Fibroblast of lung (primary cell): ENCODE data around the gene COBL. TPM values are rescaled to one million over a fixed set of nuclear protein-coding genes. Genes with fewer than 3 reads are reported as not detected.

Experiments
- DNase-seq, 2 donors: peaks; one replicate each; pipeline versions ENCODE4 v3.0.0 to v3.0.0-alpha.2; 2010; ENCODE audit warnings: low read depth in 2 of 2
- H2AFZ ChIP-seq: 2 replicates; pipeline ENCODE4 v1.5.1; 2012; ENCODE audit warnings: low read length, control low read depth, inconsistent platforms
- H3K27ac ChIP-seq: 2 replicates; pipeline ENCODE4 v1.5.1; 2011; ENCODE audit warnings: low read length, control low read depth; ENCODE audit not compliant: insufficient read depth
- H3K27me3 ChIP-seq: 2 replicates; pipeline ENCODE4 v1.5.1; 2011; ENCODE audit warnings: mild to moderate bottlenecking, low read length; ENCODE audit not compliant: control insufficient read depth, insufficient read depth
- H3K36me3 ChIP-seq: 2 replicates; pipeline ENCODE4 v1.5.1; 2011; ENCODE audit warnings: low read length; ENCODE audit not compliant: control insufficient read depth, insufficient read depth
- H3K4me1 ChIP-seq: 2 replicates; pipeline ENCODE4 v1.5.1; 2011; ENCODE audit warnings: low read length; ENCODE audit not compliant: control insufficient read depth, insufficient read depth; ENCODE audit errors: extremely low read depth
- H3K4me2 ChIP-seq: 2 replicates; pipeline ENCODE4 v1.5.1; 2011; ENCODE audit warnings: low read length, control low read depth; ENCODE audit not compliant: insufficient read depth; ENCODE audit errors: extremely low read depth
- H3K4me3 ChIP-seq, 4 experiments: fragments of 200-600 bp in 1 of 4; sonication (generic) in 1 of 4; replicated peaks in 1 of 4; 2 replicates each; pipeline ENCODE4 v1.5.1; 2011 to 2016; ENCODE audit warnings: low read length in 4 of 4, low read depth in 3 of 4, mild to moderate bottlenecking in 3 of 4, control low read depth in 2 of 4, inconsistent platforms in 1 of 4, mixed read lengths in 1 of 4; ENCODE audit not compliant: insufficient read depth in 1 of 4; ENCODE audit errors: control extremely low read depth in 1 of 4
- H3K79me2 ChIP-seq: 2 replicates; pipeline ENCODE4 v1.5.1; 2012; ENCODE audit warnings: mild to moderate bottlenecking, low read length, inconsistent platforms; ENCODE audit not compliant: control insufficient read depth, insufficient read depth
- H3K9ac ChIP-seq: 2 replicates; pipeline ENCODE4 v1.5.1; 2011; ENCODE audit warnings: mild to moderate bottlenecking, low read length, control low read depth; ENCODE audit not compliant: insufficient read depth
- H3K9me3 ChIP-seq: 2 replicates; pipeline ENCODE4 v1.5.1; 2012; ENCODE audit warnings: low read depth, low read length; ENCODE audit not compliant: control insufficient read depth, insufficient read depth
- H4K20me1 ChIP-seq: 2 replicates; pipeline ENCODE4 v1.5.1; 2011; ENCODE audit warnings: low read length; ENCODE audit not compliant: control insufficient read depth, insufficient read depth; ENCODE audit errors: extremely low read depth
- EZH2 ChIP-seq: IDR thresholded peaks from 2 replicates; pipeline ENCODE4 v1.5.1; 2012; ENCODE audit warnings: low read length, control low read depth, mild to moderate bottlenecking; ENCODE audit errors: missing control alignments
- polyA plus RNA-seq, 2 donors: library from polyadenylated mRNA; depleted of rRNA in 1 of 2; stranded (reverse) in 1 of 2; unstranded in 1 of 2; fragments of >200 nt; gene quantifications; 2 replicates each; pipeline ENCODE4 v1.2.1, GENCODE V29; 2011 to 2012; ENCODE audit warnings: missing spikeins in 1 of 2
- total RNA-seq: library from RNA; depleted of rRNA; stranded (reverse); fragments of >200 nt; gene quantifications from 2 replicates; pipeline ENCODE4 v1.2.1, GENCODE V29; 2014
- TF ChIP-seq, protein P1 (sequence below), 2 donors: IDR thresholded peaks in 1 of 2; conservative IDR thresholded peaks in 1 of 2; 1 replicate in 1 of 2; 2 replicates in 1 of 2; pipeline ENCODE4 v1.5.1; 2011 to 2012; ENCODE audit warnings: low read length in 2 of 2, control low read depth in 1 of 2, inconsistent platforms in 1 of 2, low read depth in 1 of 2, mild to moderate bottlenecking in 1 of 2

COBL gene
- total and polyA plus RNA-seq, 2 donors (not counting 1 experiment from before 2014, with no cell fraction given): 0.10 to 0.33 TPM

DNA sequence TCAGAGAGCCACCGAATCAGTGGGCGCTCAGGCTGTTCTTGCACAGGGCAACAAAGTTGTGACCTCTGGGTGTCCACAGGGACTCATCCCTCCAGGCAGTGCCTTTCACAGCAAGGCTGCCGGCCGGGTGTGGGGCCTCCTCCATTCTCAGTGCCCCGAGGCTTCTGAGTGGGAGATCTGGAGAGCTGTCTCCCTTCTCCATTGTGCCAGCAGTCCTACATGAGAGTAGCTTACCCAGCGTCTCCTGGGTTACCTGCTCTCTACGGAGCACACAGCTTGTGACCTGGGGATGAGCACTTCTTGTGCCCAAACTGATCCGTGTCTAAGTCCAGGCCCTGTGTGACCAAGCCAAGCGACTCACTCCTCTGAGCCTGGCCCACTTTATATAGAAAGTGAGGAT lies 293.1 kb downstream of the COBL start:
- Histone ChIP-seq H3K36me3 (no peaks in the 10 kb centered on the region), H3K9ac (no peak overlapping the region), H3K4me2 (no peak overlapping the region), H3K27ac (no peak overlapping the region), H3K4me3 (no peak overlapping the region), H2AFZ (no peak overlapping the region), H3K9me3 (no peaks in the 10 kb centered on the region), H3K4me1 (peaks cover under 1% of the 10 kb centered on the region), H3K79me2 (no peaks in the 10 kb centered on the region), H4K20me1 (no peaks in the 10 kb centered on the region), H3K27me3 (no peaks in the 10 kb centered on the region)
- TF ChIP-seq EZH2: no peak
- TF ChIP-seq, protein P1, sequence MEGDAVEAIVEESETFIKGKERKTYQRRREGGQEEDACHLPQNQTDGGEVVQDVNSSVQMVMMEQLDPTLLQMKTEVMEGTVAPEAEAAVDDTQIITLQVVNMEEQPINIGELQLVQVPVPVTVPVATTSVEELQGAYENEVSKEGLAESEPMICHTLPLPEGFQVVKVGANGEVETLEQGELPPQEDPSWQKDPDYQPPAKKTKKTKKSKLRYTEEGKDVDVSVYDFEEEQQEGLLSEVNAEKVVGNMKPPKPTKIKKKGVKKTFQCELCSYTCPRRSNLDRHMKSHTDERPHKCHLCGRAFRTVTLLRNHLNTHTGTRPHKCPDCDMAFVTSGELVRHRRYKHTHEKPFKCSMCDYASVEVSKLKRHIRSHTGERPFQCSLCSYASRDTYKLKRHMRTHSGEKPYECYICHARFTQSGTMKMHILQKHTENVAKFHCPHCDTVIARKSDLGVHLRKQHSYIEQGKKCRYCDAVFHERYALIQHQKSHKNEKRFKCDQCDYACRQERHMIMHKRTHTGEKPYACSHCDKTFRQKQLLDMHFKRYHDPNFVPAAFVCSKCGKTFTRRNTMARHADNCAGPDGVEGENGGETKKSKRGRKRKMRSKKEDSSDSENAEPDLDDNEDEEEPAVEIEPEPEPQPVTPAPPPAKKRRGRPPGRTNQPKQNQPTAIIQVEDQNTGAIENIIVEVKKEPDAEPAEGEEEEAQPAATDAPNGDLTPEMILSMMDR (conservative IDR thresholded peaks at IDR 0.05 in 1 of 2, IDR thresholded peaks at IDR 0.05 in 1 of 2; ENCODE audit: low read depth in 1 of 2, low read length in 2 of 2): no peak
- no peak for DNase-seq

DNA sequence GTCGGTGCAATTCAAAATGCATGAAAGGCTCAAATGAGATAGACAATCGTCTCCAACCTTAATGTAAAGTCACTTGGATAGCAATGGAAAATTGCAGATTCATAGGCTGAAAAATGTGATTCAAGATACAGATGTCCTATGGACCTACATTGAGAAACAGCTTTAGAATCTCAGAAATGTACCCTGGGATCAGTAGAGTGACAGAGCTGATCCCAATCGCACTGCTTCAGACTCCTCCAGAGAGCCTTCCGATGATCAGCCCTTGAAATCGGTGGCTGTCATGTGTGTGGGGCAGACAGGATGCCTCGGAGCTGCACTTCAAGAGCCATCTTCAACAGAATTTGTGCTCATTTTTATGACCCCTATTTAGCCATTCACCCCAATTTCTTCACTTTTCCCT lies 293.8 kb downstream of the COBL start:
- no peaks in the 10 kb centered on the region for H3K4me1 ChIP-seq
- H3K9me3 ChIP-seq: no peaks in the 10 kb centered on the region
- H3K4me2 ChIP-seq: no peak overlapping the region
- H3K9ac ChIP-seq: no peak overlapping the region
- no peaks in the 10 kb centered on the region for H3K36me3 ChIP-seq
- no peaks in the 10 kb centered on the region for H4K20me1 ChIP-seq
- no peak for DNase-seq
- TF ChIP-seq EZH2: no peak
- TF ChIP-seq, protein P1 (conservative IDR thresholded peaks at IDR 0.05 in 1 of 2, IDR thresholded peaks at IDR 0.05 in 1 of 2; ENCODE audit: low read depth in 1 of 2, low read length in 2 of 2): no peak
- H3K4me3 ChIP-seq: no peak overlapping the region
- no peaks in the 10 kb centered on the region for H3K27me3 ChIP-seq
- no peaks in the 10 kb centered on the region for H3K79me2 ChIP-seq
- no peak overlapping the region for H2AFZ ChIP-seq
- no peak overlapping the region for H3K27ac ChIP-seq

DNA sequence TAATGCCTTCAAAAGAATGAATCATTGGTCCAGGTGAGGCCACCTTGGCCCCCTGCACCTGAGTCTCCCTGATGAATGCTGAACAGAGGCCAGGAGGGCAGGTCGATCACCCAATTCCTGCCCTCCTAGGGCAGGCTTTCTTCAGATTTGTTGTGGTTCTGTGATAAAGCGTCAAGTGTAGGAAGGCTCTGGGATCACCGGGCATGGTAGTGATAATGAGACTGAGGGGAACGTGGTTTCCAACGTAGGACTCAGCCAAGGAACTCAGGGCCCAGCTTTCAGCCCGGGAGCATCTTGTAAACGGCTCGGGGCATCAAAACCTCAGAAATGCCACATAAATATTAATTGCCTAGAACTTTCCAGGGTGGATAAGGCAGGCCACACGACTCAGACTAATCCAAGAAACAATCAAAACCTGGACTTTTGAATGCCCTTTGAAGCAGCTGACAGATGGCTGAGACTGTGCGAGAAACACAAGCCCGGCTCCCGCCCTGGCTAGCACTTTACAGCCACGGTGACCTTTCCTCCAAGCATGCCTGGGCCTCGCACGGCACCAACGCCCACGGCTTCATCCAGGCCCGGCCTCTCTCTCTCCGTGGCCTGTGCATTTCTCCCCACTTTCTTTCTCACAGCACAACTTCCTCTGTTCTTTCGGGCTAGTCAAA lies 294.6 kb downstream of the COBL start:
- Histone ChIP-seq H3K9me3 (no peaks in the 10 kb centered on the region), H4K20me1 (no peaks in the 10 kb centered on the region), H2AFZ (peak overlapping the region; percentile 18), H3K4me3 (no peak overlapping the region), H3K79me2 (no peaks in the 10 kb centered on the region), H3K4me1 (no peaks in the 10 kb centered on the region), H3K27ac (peak overlapping the region; percentile 18), H3K9ac (no peak overlapping the region), H3K4me2 (peak overlapping the region; percentile 6), H3K27me3 (no peaks in the 10 kb centered on the region), H3K36me3 (no peaks in the 10 kb centered on the region)
- TF ChIP-seq EZH2: no peak
- TF ChIP-seq, protein P1 (conservative IDR thresholded peaks at IDR 0.05 in 1 of 2, IDR thresholded peaks at IDR 0.05 in 1 of 2; ENCODE audit: low read depth in 1 of 2, low read length in 2 of 2): no peak
- DNase-seq: peak in 1 of 2 donors; percentile 71
